Superior temporal gyrus (tissue), 1 donor: ENCODE results near the gene DCPS.
"Not testable (repeated sequence)": the region's sequence is repeated elsewhere in the genome, so short reads cannot be mapped to it uniquely, and the experiment has no call there.

Experiments used
- DNase-seq: peaks from one replicate; pipeline ENCODE4 v3.0.0-alpha.2; 2016; ENCODE audit errors: extremely low spot score

DCPS gene

GRCh38 chr11:126303623-126304456 lies at the start of gene DCPS:
Gene DCPS, plus strand, starts transcription at chr11:126304060. Its CDS starts 21 bp downstream, at chr11:126304081.
- peak; percentile 91 for DNase-seq

GRCh38 chr11:126254819-126255218 lies 49.0 kb upstream of the DCPS start:
- no peak for DNase-seq

GRCh38 chr11:126255507-126255906 lies 48.4 kb upstream of the DCPS start:
- not testable (repeated sequence) for DNase-seq

DNA sequence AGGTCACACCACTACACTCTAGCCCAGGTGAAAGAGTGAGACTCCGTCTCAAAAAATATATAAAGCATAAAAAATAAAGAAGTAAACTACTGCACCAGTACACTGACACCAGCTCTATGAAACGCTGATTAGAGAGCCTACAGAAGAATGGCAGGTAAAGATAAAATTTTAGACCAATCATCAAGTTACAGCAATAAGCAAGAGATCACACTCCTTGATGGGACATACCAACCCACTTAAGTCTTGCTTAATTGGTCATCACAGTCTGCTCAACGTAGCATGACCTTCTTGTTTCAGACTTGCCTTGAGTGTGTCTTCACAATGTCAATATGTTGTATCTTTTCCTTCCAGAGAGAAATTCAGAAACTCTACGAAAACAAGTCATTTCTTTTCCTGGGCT lies 47.6 kb upstream of the DCPS start:
- DNase-seq, result no peak

- DNase-seq, result no peak
Measured at GRCh38 chr11:126257144-126257543, 46.7 kb upstream of the DCPS start.

DNA sequence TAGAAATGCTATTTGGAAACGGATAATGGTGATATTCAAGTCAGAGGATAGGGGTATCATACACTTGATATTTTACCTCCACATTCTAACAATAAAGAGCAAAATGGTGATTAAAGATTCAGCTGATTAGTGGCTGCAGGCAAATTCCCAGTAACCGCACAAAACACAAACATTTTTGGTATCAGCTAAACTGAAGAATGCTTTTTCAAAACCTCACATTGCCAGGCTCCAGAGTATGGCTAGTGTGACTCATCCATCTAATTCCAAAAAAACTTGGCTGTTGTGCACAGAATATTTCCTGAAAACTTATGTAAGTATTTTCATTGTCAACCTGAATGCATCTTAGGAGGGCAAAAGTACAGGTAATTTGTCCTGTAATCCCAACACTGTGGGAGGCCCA lies 46.1 kb upstream of the DCPS start:
- peak; percentile 55 for DNase-seq

DNA sequence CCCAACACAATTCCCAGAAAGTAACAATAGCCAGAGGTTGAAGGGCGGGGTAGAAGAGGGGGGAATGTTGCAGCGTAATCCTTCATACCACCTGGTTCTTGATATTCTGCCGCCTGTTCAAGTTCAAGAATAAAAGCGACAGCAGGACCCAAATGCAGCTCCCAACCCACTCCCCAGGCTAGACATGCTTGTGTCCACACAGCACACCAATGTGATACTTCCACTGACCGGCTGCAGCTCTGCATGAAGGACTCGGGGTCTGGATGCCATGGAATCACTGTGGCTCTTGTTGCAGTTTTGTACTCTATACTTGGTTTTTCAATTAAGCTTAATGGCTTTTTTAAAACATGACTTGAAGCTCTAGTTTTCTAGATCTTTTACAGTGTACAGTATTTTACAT lies 41.6 kb upstream of the DCPS start:
- DNase-seq, result no peak

- no peak for DNase-seq
Measured at GRCh38 chr11:126263489-126263888, 40.4 kb upstream of the DCPS start.

GRCh38 chr11:126265811-126266210 lies 38.0 kb upstream of the DCPS start:
- DNase-seq, result no peak

DNA sequence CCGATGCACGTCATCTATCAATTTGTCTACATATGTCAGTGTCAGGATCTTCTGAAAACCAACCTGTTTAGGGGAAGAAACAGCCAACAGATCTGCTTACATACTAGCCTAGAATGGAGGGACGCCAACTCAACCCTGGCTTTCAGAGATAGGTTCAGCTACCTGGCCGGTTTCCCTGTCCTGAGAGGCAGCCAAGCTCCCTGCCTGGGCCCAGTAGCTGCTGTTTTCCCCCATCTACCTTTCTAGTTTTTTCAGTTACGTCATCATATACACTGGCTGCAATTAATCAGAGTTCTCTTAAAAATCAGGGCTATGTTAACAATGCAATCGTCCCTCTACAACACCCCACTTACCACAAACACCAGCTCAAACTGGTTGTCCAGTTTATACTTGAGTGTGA lies 36.2 kb upstream of the DCPS start:
- DNase-seq, result no peak

GRCh38 chr11:126268361-126268707 lies 35.5 kb upstream of the DCPS start:
- DNase-seq, result peak; percentile 9

DNA sequence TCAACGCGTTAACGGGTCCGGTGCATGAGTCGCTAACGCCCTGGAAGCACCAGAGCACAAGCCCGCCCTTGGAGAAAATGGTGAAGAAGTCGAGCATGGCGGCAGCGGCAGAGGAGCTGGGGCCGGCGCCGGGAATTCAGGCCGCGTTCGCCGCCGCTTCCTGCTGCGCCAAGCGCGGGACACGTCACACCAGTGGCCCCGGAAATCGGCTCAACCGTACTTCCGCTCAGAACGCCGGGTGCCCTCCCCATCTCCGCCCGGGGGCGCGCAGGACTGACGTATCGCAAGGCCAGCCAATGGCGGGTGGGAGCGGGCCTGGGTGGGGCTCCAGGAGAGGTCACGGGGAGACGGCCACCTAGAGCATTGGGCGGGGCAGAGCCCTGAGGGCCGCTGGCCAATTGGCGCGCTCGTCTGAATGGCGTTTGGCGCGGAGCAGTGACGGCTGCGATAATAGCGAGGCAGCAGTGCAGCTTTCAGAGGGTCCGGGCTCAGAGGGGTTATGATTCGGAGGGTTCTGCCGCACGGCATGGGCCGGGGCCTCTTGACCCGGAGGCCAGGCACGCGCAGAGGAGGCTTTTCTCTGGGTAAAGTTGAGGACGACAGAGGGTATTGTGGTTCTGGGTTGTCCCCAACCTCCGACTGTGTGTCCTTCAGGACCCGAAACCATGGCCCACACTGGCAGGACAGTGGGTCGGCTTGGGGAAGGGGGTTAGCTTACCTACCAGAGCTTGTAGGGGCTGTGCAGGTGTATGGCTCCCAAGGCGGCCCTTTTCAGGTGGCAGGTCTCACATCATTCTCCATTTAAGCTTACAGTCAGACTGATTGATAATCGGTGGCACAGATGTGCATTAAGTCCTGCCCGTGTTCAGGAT lies 34.9 kb upstream of the DCPS start, which contains the start of the genes FOXRED1 and SRPRA:
Gene FOXRED1 (plus strand): TSS at position 447 of the 872 bp plus-strand sequence. CDS start 53 bp downstream, at position 500.
Gene SRPRA (minus strand): TSS at position 188 of the 872 bp plus-strand sequence. CDS start 91 bp downstream, at position 97.
- peak; percentile 99 for DNase-seq

DNA sequence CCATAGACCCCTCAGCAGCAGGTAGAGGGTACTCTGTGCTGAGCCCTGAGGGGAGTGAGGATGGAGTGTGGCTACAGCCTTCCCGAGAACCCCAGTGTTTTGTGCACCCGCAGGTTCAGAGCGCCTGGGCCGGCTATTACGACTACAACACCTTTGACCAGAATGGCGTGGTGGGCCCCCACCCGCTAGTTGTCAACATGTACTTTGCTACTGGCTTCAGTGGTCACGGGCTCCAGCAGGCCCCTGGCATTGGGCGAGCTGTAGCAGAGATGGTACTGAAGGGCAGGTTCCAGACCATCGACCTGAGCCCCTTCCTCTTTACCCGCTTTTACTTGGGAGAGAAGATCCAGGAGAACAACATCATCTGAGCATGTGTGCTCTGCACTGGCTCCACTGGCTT lies 26.5 kb upstream of the DCPS start:
- DNase-seq, result no peak

- no peak for DNase-seq
Measured at GRCh38 chr11:126277780-126278179, 26.1 kb upstream of the DCPS start.

DNA sequence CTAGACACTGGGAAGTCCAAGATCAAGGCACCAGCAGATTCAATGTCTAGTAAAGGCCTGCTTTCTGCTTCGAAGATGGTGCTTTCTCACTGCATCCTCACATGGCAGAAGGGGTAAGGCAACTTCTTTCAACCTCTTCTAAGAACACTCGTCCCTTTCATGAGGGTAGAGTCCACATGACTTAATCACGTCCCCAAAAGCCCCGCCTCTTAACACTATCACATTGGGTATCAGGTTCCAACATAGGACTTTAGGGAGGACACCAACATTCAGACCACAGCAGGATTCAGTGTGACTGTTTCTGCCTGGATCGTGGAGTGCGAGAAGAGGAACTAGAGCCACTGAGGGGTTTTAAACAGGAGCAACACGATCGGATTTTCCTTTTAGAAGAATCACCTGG lies 24.7 kb upstream of the DCPS start:
- no peak for DNase-seq

GRCh38 chr11:126280595-126280994 lies 23.3 kb upstream of the DCPS start:
- DNase-seq, result no peak

- DNase-seq, result no peak
Measured at GRCh38 chr11:126281245-126281644, 22.6 kb upstream of the DCPS start.

DNA sequence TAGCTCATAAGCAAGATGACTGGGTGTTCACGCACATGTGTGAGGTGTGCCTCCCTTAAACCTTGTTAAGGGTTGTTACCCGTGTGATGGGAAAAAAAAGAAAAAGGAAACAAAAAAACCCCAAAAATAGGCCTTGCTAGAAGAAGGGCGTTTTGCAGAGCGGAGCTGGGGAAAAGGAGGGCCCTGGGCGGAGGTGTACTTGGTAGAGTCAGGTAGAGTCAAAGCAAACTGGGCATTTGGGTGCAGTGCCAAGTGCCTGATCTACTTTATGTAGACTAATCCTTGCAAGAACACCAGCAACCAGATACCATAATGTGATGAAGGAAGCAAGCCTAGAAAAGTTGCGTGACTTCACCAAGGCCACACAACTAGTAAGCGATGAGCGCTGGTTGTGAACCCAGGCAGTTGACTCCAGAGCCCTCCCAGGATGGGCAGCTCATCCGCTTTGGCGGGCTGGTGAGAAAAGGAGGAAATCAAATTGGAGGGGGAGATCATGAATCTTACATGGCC lies 22.1 kb upstream of the DCPS start:
- DNase-seq, result no peak

DNA sequence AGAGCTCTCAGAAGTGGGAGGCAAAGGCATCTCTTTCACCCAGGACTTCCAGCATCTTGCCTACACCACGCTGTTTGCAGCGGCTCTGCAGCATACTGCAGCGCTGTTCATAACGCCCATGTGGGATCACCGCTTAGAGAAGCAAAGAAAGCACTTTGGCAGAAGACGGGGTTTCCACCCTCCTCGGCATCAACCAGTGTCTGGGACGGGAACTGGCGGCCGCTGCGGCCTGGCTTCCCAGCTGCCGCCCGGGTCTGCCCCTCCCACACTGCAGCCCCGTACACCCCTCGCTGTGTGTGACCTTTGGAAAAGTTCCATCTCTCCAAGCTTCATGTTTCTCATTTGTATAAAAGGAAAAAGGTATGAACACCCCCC lies 21.5 kb upstream of the DCPS start:
- DNase-seq, result peak; percentile 47

GRCh38 chr11:126282736-126283591 lies 20.9 kb upstream of the DCPS start, which contains the start of gene TIRAP:
Gene TIRAP, plus strand, starts transcription at chr11:126283093. Its CDS starts 7,802 bp downstream, at chr11:126290895.
- DNase-seq, result peak; percentile 51

DNA sequence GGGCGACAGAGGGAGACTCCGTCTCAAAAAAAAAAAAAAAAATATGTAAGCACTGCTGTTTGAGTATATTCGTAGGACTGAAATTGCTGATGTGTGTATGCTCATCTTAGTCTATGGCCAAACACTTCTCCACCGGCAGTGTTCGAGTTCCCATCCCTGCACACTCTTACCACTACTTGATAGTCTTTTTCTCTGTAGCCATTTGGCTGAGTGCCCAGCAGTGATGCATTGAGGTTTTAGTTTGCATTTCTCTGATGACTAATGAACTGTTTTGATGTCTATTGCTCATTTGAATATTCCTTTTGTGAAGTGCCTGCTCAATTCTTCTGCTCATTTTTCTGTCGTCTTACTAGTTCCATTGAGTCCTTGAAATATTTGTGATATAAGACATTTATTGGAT lies 19.0 kb upstream of the DCPS start:
- peak; percentile 67 for DNase-seq
